HG02973 (cell line): ENCODE data around the gene FBXO22.
"Not testable (repeated sequence)": the region's sequence is repeated elsewhere in the genome, so short reads cannot be mapped to it uniquely, and the experiment has no call there.

ENCODE experiments used
- ATAC-seq: cut with Tn5 transposase; IDR thresholded peaks from one replicate; pipeline ENCODE4 v1.9.1; 2021; ENCODE audit warnings: moderate library complexity; ENCODE audit not compliant: unreplicated experiment

Gene FBXO22

GRCh38 chr15:75976766-75977165 lies 73.1 kb downstream of the FBXO22 start:
- not testable (repeated sequence) for ATAC-seq

GRCh38 chr15:75981149-75981815 lies 77.6 kb downstream of the FBXO22 start:
- ATAC-seq = no peak

GRCh38 chr15:75982468-75982867 lies 78.8 kb downstream of the FBXO22 start:
- ATAC-seq = no peak

GRCh38 chr15:75984706-75985105 lies 81.0 kb downstream of the FBXO22 start:
- ATAC-seq = not testable (repeated sequence)

GRCh38 chr15:75985971-75986370 lies 82.3 kb downstream of the FBXO22 start:
- ATAC-seq = no peak

GRCh38 chr15:75989045-75989444 lies 85.4 kb downstream of the FBXO22 start:
- ATAC-seq = no peak

- ATAC-seq = no peak
These were observed 86.2 kb downstream of the FBXO22 start for GRCh38 chr15:75989875-75990274.
